SJSA1 (cell line): ENCODE results near the gene ALDH8A1. TPM values are rescaled to one million over a fixed set of nuclear protein-coding genes. Genes with fewer than 3 reads are reported as not detected.

Source experiments
- DNase-seq, 2 experiments: peaks; one replicate each; pipeline ENCODE4 v3.0.0-alpha.2; 2015 to 2020; ENCODE audit warnings: low spot score in 2 of 2, low read depth in 1 of 2
- H3K27ac ChIP-seq: fragments of 250-450 bp; sonication (Bioruptor Pico); 2 replicates; pipeline ENCODE4 v1.5.1; 2020; ENCODE audit warnings: mild to moderate bottlenecking, moderate library complexity
- H3K27me3 ChIP-seq: fragments of 250-450 bp; sonication (Bioruptor Pico); replicated peaks from 2 replicates; pipeline ENCODE4 v1.5.1; 2020; ENCODE audit warnings: mild to moderate bottlenecking, moderate library complexity
- H3K36me3 ChIP-seq: fragments of 250-450 bp; sonication (Bioruptor Pico); 2 replicates; pipeline ENCODE4 v1.5.1; 2020; ENCODE audit warnings: mild to moderate bottlenecking
- H3K4me1 ChIP-seq: fragments of 250-450 bp; sonication (Bioruptor Pico); replicated peaks from 2 replicates; pipeline ENCODE4 v1.6.1; 2021; ENCODE audit warnings: mild to moderate bottlenecking
- H3K4me3 ChIP-seq: fragments of 250-450 bp; sonication (Bioruptor Pico); 2 replicates; pipeline ENCODE4 v1.5.1; 2020; ENCODE audit warnings: mild to moderate bottlenecking
- H3K9me3 ChIP-seq: fragments of 250-450 bp; sonication (Bioruptor Pico); replicated peaks from 2 replicates; pipeline ENCODE4 v1.5.1; 2020; ENCODE audit warnings: mild to moderate bottlenecking
- total RNA-seq: library from RNA; depleted of rRNA; stranded (reverse); fragments of >200 nt; shearing (Covaris generic); gene quantifications from 2 replicates; pipeline ENCODE4 v1.2.3, GENCODE V29; 2014

The ALDH8A1 gene
- total RNA-seq, 1 experiment from 2014 or later = not detected

DNA sequence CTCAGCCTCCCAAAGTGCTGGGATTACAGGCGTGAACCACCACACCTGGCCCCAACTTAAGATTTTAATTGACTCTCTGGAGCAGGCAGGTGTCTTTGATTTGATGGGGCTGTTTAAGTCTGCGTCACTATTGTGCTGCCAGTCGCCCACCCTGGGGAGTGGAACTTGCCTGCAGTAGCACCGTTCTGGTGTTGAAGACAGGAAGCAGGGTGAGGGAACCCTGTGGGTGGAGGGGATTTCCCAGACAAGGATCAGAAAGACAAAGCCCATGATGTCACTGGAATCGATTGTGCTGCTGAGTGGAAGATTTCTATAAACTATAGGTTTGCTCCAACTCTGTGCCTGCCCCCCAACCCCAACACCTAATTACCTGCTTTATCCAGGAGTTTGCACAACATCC, 11.0 kb downstream of the ALDH8A1 start:
- H3K4me3 ChIP-seq = no peak overlapping the region
- H3K36me3 ChIP-seq = no peaks in the 10 kb centered on the region
- H3K27me3 ChIP-seq = no peaks in the 10 kb centered on the region
- peaks cover 13% of the 10 kb centered on the region for H3K4me1 ChIP-seq
- DNase-seq = no peak
- no peak overlapping the region for H3K27ac ChIP-seq
- no peaks in the 10 kb centered on the region for H3K9me3 ChIP-seq

GRCh38 chr6:134937426-134937825, 12.5 kb downstream of the ALDH8A1 start:
- Histone ChIP-seq H3K9me3 (no peaks in the 10 kb centered on the region), H3K4me3 (no peak overlapping the region), H3K36me3 (no peaks in the 10 kb centered on the region), H3K27ac (no peak overlapping the region), H3K27me3 (no peaks in the 10 kb centered on the region), H3K4me1 (peaks cover 13% of the 10 kb centered on the region)
- no peak for DNase-seq

DNA sequence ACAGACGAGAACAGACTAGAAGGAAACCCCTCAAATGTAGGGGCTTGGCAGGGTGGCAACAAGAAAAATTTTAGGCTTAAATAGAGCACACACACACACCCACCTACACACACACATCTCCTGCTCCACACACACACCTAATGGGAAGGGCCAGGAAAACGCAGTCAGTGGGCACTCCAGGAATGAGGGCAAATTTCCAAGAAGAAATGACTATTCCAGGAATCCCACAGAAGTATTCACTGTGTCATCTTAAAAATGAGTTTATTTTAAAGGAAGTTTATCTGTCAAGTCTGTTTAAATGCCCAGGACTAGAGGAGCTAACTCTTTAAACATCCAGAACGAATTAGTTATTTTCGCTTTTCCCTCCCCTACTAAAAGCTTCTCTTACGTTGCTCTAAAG, 13.0 kb downstream of the ALDH8A1 start:
- Histone ChIP-seq H3K27ac (no peak overlapping the region), H3K4me3 (no peak overlapping the region), H3K36me3 (no peaks in the 10 kb centered on the region), H3K4me1 (peaks cover 13% of the 10 kb centered on the region), H3K9me3 (no peaks in the 10 kb centered on the region), H3K27me3 (no peaks in the 10 kb centered on the region)
- DNase-seq = peak in 1 of 2 experiments; percentile 44

GRCh38 chr6:134936476-134936875, 13.4 kb downstream of the ALDH8A1 start:
- Histone ChIP-seq H3K4me1 (peaks cover 13% of the 10 kb centered on the region), H3K27me3 (no peaks in the 10 kb centered on the region), H3K9me3 (no peaks in the 10 kb centered on the region), H3K27ac (no peak overlapping the region), H3K36me3 (no peaks in the 10 kb centered on the region), H3K4me3 (no peak overlapping the region)
- DNase-seq = no peak

- H3K4me3 ChIP-seq = no peak overlapping the region
- no peaks in the 10 kb centered on the region for H3K36me3 ChIP-seq
- DNase-seq = no peak
- H3K27ac ChIP-seq = no peak overlapping the region
- H3K27me3 ChIP-seq = no peaks in the 10 kb centered on the region
- peaks cover 13% of the 10 kb centered on the region for H3K4me1 ChIP-seq
- no peaks in the 10 kb centered on the region for H3K9me3 ChIP-seq
Observed at GRCh38 chr6:134934793-134935485, 15.0 kb downstream of the ALDH8A1 start.

DNA sequence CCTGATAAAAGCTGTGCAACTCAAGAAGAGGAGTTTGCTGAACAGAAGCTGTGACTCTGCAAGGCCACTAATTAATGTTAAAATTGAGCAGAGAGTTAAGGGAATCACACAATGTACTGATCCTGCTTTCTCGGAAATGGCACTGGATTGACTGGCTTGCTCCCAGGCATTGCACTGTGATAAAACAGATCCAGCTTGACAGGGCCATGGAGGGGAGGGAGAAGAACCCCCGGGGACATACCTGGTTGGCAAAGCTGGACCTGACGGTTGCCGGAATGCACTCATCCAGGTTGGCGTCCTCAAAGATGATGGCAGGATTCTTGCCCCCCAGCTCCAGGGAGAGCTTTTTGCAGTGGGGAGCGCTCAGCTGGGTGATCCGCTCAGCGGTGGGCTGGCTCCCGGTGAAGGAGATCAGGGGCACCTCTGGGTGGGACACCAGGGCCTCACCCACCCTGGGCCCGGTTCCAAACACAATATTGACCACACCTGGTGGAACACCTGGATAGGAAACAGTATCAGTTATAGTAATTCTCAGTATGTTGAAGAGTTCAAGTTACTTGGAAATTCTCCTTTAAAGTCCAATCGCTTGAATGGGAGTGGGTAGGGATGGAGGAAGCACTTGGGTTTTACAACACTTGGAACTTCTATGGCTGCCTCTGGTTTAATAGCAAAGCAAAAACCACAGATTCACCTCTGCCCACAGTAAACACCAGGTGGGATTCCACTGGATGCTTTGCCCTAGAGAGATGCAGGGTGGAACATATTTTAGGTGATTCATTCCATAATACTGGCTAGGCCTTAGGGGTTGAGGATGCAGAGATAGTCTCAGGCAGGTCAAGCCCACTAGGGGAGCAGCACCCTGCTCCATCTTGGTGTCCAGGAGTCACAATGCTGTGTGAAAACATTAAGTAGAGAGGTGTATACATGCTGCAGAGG, 17.1 kb downstream of the ALDH8A1 start:
- no peak for DNase-seq
- Histone ChIP-seq H3K36me3 (no peaks in the 10 kb centered on the region), H3K27me3 (no peaks in the 10 kb centered on the region), H3K4me3 (no peak overlapping the region), H3K9me3 (no peaks in the 10 kb centered on the region), H3K4me1 (peaks cover 12% of the 10 kb centered on the region), H3K27ac (no peak overlapping the region)

- Histone ChIP-seq H3K9me3 (no peaks in the 10 kb centered on the region), H3K27ac (no peak overlapping the region), H3K4me3 (no peak overlapping the region), H3K27me3 (no peaks in the 10 kb centered on the region), H3K36me3 (no peaks in the 10 kb centered on the region), H3K4me1 (peaks cover 5% of the 10 kb centered on the region)
- DNase-seq = no peak
Observed at GRCh38 chr6:134932098-134932497, 17.8 kb downstream of the ALDH8A1 start.

DNA sequence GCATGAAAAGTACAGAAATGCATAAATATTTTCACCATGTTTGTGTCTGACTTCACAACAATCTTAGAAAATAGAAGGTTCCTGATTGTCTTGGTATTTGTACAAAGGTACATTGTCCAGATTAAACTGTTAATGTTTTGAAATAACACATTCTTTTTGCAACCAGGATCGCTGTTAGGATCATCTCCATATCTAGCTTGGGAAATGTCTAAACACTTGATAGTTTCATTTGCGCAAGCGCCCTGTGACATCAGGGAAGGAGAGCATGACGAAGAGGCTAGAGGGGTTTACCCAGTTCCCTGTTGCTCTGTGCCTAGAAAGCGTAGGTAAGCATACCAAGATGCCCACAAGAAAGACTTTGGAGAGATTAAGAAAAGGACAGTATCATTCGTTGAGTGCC, 19.4 kb downstream of the ALDH8A1 start:
- no peak for DNase-seq
- no peak overlapping the region for H3K27ac ChIP-seq
- H3K36me3 ChIP-seq = no peaks in the 10 kb centered on the region
- no peaks in the 10 kb centered on the region for H3K27me3 ChIP-seq
- no peaks in the 10 kb centered on the region for H3K4me1 ChIP-seq
- H3K9me3 ChIP-seq = no peaks in the 10 kb centered on the region
- H3K4me3 ChIP-seq = no peak overlapping the region

DNA sequence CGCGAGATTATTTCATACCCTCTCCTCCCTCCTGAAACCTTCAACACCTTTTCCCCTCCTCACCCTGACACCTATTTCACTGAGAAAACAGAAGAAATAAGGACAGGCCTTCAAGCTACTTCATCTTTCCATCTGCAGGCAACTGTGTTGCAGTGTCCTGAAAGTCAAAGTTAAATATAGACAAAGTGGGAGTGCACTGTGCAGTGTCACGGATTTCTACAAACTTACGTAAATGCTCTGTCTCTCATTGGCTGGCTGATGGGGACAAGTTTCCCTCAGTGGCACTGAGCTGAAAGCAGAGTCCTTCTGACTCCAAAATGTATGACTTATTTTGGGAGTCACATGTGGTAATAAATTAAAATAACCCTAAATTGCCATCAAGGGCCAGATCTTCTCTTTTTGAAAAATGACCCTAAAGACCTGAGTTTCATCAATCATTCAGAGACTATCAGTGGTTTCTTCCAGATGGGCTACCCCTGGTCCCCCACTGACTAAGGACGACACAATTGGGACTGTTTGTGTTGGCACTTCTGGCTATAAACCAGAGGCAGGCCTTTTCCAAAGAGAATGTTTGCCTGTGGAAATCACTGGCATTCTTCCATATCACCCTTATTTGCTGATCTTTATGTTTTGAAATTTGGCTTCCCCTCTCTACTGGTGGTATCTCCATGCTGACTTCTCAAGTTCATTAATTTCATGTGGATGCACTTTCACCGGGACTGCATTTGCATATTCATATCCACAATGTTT, 21.6 kb downstream of the ALDH8A1 start:
- Histone ChIP-seq H3K9me3 (no peaks in the 10 kb centered on the region), H3K4me1 (no peaks in the 10 kb centered on the region), H3K27me3 (no peaks in the 10 kb centered on the region), H3K4me3 (no peak overlapping the region), H3K36me3 (no peaks in the 10 kb centered on the region), H3K27ac (no peak overlapping the region)
- no peak for DNase-seq

- H3K27ac ChIP-seq = no peak overlapping the region
Observed at GRCh38 chr6:134925800-134926199, 24.1 kb downstream of the ALDH8A1 start.

DNA sequence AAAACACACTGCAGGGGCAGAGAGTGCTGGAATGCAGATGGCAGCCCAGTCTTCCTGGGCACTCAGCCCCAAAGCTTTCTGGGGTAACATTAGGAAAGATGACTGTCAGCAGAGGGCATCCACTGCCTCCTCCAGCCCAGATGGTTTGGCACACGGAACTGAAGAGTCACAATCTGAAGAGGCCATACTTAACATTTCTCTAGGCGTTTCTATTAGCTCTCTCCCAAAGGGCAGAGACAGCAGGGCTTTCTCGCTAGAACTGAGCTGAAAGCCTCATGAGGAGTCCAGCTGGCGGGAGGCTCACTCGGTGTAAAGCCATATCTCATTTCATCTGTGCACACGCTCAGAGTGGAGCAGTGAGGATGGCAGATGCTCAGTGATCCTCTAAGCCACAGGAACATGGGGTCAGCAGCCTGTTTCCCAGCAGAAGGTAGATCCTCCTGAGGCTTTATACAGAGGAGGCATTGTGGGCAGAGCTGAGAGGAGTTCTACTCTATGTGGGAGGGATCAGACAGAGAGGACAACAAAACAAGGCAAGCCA, 28.1 kb downstream of the ALDH8A1 start:
- DNase-seq = no peak
- Histone ChIP-seq H3K4me3 (no peak overlapping the region), H3K9me3 (no peaks in the 10 kb centered on the region), H3K4me1 (no peaks in the 10 kb centered on the region), H3K27me3 (no peaks in the 10 kb centered on the region), H3K36me3 (no peaks in the 10 kb centered on the region), H3K27ac (no peak overlapping the region)

More at GRCh38 chr6:134925800-134926199, 24.1 kb downstream of the ALDH8A1 start:
- DNase-seq = no peak
- Histone ChIP-seq H3K4me1 (no peaks in the 10 kb centered on the region), H3K4me3 (no peak overlapping the region), H3K27me3 (no peaks in the 10 kb centered on the region), H3K9me3 (no peaks in the 10 kb centered on the region), H3K36me3 (no peaks in the 10 kb centered on the region)

GRCh38 chr6:134921276-134921675, 28.6 kb downstream of the ALDH8A1 start:
- Histone ChIP-seq H3K27ac (no peak overlapping the region), H3K9me3 (no peaks in the 10 kb centered on the region), H3K36me3 (no peaks in the 10 kb centered on the region), H3K4me3 (no peak overlapping the region), H3K4me1 (no peaks in the 10 kb centered on the region), H3K27me3 (no peaks in the 10 kb centered on the region)
- no peak for DNase-seq

DNA sequence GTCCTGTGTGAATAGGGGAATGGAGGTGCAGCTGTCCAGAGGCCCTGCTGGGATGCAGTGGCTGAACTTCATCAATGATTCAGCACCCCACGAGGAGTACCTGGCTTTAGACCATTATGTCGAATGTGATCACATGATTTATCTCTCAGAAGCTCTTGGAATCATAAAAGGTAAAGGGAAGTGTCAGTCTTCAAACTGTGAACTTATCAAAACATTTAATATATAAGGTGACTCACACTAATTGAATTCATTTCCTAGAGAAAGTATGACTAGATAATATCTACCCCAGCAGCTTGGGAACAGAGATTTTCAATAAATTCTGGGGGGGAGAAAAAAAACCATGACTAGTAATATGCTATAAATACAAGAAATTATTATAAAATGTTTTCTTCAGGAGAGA, 29.5 kb downstream of the ALDH8A1 start:
- Histone ChIP-seq H3K9me3 (no peaks in the 10 kb centered on the region), H3K4me1 (no peaks in the 10 kb centered on the region), H3K36me3 (no peaks in the 10 kb centered on the region), H3K27ac (no peak overlapping the region), H3K27me3 (no peaks in the 10 kb centered on the region), H3K4me3 (no peak overlapping the region)
- no peak for DNase-seq
